Osteoblast (primary cell): ENCODE measurements around the gene EHD4. TPM values are rescaled to one million over a fixed set of nuclear protein-coding genes. Genes with fewer than 3 reads are reported as not detected.

Experiments
- DNase-seq: peaks from one replicate; pipeline ENCODE4 v3.0.0; 2011; ENCODE audit warnings: low spot score, mixed read lengths; ENCODE audit not compliant: insufficient read length; ENCODE audit errors: missing footprints
- H2AFZ ChIP-seq: 2 replicates; pipeline ENCODE4 v1.6.0; 2011; ENCODE audit warnings: mild to moderate bottlenecking, low read length
- H3K27ac ChIP-seq: 2 replicates; pipeline ENCODE4 v1.5.1; 2011; ENCODE audit warnings: mild to moderate bottlenecking, low read depth, low read length, moderate library complexity
- H3K27me3 ChIP-seq: 2 replicates; pipeline ENCODE4 v1.6.0; 2012; ENCODE audit warnings: mild to moderate bottlenecking, control low read depth, inconsistent platforms, low read length, moderate library complexity; ENCODE audit not compliant: insufficient read depth
- H3K36me3 ChIP-seq: 2 replicates; pipeline ENCODE4 v1.5.1; 2011; ENCODE audit warnings: mild to moderate bottlenecking, low read length, control low read depth, moderate library complexity; ENCODE audit not compliant: insufficient read depth
- H3K4me1 ChIP-seq: 2 replicates; pipeline ENCODE4 v1.5.1; 2011; ENCODE audit warnings: mild to moderate bottlenecking, low read length, control low read depth, moderate library complexity; ENCODE audit not compliant: insufficient read depth
- H3K4me2 ChIP-seq: 2 replicates; pipeline ENCODE4 v1.6.0; 2011; ENCODE audit warnings: mild to moderate bottlenecking, low read length; ENCODE audit not compliant: insufficient read depth
- H3K4me3 ChIP-seq: fragments of 200-600 bp; sonication (generic); 3 replicates; pipeline ENCODE4 v1.5.1; 2012; ENCODE audit warnings: mild to moderate bottlenecking, low read length, inconsistent platforms; ENCODE audit not compliant: insufficient read depth
- H3K79me2 ChIP-seq: 2 replicates; pipeline ENCODE4 v1.6.0; 2012; ENCODE audit warnings: mild to moderate bottlenecking, low read length, control low read depth, inconsistent platforms; ENCODE audit not compliant: insufficient read depth
- H3K9me3 ChIP-seq: 2 replicates; pipeline ENCODE4 v1.5.1; 2011; ENCODE audit warnings: low read depth, low read length, control low read depth
- H4K20me1 ChIP-seq: 2 replicates; pipeline ENCODE4 v1.6.0; 2012; ENCODE audit warnings: mild to moderate bottlenecking, low read length, control low read depth; ENCODE audit not compliant: insufficient read depth
- total RNA-seq: library from RNA; depleted of rRNA; stranded (reverse); fragments of >200 nt; gene quantifications from 2 replicates; pipeline ENCODE4 v1.2.3, GENCODE V29; 2012
- TF ChIP-seq, protein P1 (sequence below): IDR thresholded peaks from 2 replicates; pipeline ENCODE4 v1.5.1; 2011; ENCODE audit warnings: mild to moderate bottlenecking, low read depth, low read length, moderate library complexity; ENCODE audit errors: extremely low read depth

Gene EHD4
- total RNA-seq, 1 donor: 15.9 TPM

DNA sequence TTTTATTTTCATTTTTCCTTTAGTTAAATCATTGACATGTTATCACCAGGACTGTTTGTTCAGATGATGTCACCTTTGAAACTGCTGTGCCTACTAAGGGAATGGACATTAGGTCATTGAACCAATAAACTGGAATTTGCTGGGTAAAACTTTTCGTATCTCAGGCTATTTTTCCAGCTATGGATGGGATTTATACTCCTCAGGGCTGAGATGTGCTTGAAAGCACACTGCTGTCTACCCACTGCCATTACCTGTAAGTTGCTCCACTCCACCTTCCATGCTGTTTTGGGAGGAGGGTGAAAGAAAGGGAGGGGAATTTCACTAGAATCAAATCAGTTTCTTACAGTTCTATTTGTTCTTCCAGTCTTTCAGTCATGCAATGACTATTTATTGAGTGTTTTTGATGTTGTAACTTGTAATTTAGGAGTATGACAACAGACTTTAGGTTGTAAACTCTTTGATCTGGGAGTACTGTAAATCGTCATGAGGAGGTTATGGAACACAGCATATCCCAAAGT is 11.3 kb downstream of the EHD4 start:
- TF ChIP-seq, protein P1, sequence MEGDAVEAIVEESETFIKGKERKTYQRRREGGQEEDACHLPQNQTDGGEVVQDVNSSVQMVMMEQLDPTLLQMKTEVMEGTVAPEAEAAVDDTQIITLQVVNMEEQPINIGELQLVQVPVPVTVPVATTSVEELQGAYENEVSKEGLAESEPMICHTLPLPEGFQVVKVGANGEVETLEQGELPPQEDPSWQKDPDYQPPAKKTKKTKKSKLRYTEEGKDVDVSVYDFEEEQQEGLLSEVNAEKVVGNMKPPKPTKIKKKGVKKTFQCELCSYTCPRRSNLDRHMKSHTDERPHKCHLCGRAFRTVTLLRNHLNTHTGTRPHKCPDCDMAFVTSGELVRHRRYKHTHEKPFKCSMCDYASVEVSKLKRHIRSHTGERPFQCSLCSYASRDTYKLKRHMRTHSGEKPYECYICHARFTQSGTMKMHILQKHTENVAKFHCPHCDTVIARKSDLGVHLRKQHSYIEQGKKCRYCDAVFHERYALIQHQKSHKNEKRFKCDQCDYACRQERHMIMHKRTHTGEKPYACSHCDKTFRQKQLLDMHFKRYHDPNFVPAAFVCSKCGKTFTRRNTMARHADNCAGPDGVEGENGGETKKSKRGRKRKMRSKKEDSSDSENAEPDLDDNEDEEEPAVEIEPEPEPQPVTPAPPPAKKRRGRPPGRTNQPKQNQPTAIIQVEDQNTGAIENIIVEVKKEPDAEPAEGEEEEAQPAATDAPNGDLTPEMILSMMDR: no peak
- Histone ChIP-seq H3K4me3 (no peak overlapping the region), H3K36me3 (no peaks in the 10 kb centered on the region), H3K4me2 (peak overlapping the region; percentile 15), H4K20me1 (peaks cover under 1% of the 10 kb centered on the region), H2AFZ (no peak overlapping the region), H3K27me3 (no peaks in the 10 kb centered on the region), H3K27ac (peak overlapping the region; percentile 41), H3K79me2 (peaks cover 67% of the 10 kb centered on the region), H3K9me3 (no peaks in the 10 kb centered on the region), H3K4me1 (peaks cover 26% of the 10 kb centered on the region)
- peak; percentile 92 for DNase-seq

DNA sequence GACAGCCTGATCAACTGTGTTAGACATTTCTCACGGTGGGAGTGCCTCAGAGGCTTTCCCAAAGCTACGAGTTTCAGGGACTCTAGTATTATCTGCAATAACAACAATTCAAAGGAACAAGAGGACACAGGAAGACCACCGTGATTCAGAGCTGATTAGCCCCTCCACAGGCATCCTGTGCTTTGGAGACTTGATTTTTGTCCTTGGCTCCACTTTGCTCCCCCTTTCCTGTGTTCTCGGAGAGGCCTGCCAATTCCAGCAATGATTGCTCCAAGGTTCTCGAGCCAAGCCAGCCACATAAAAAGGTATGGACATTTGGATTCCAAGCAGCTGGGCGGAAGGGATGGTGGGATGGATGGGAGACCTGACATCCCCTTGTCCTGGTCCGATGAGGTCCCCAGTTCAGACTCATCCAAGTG is 14.3 kb downstream of the EHD4 start:
- H3K27ac ChIP-seq: no peak overlapping the region
- H4K20me1 ChIP-seq: peaks cover 3% of the 10 kb centered on the region
- H3K79me2 ChIP-seq: peaks cover 61% of the 10 kb centered on the region
- no peak overlapping the region for H2AFZ ChIP-seq
- no peaks in the 10 kb centered on the region for H3K9me3 ChIP-seq
- H3K27me3 ChIP-seq: no peaks in the 10 kb centered on the region
- TF ChIP-seq, protein P1: no peak
- H3K4me2 ChIP-seq: no peak overlapping the region
- peaks cover 10% of the 10 kb centered on the region for H3K36me3 ChIP-seq
- H3K4me1 ChIP-seq: peaks cover 24% of the 10 kb centered on the region
- no peak overlapping the region for H3K4me3 ChIP-seq
- no peak for DNase-seq

DNA sequence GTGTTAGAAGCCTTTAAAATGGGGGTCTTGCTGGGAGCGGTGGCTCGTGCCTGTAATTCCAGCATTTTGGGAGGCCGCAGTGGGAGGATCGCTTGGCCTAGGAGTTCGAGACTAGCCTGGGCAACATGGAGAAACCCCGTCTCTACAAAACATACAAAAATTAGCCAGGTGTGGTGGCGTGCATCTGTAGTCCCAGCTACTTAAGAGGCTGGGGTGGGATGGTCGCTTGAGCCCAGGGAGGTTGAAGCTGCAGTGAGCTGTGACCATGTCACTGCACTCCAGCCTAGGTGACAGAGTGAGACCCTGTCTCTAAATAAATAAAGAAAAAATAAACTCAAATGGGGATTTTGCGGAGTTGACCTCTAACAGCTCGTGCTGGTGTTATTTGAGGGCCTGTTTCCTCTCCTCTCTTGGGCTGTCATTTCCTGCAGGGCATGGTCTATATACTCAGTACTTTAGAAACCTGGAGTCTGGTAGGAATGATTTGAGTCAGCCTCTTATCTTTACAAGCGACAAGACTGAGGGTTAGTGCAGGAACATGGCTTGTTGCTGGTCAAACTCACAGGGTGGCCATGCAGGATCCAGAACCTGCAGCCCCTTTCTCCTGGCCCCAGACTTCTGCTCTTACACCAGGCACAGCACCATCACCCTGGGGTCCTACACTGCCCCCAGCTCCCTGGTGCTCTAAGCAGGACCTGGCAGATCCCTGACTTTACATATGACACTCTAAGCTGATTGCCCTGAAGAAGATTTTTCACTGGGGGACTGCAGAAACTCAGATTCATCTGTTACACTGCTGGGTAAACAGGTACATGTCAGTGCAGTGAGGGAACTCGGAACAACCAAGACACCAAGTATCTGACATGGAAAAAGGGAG is 15.1 kb downstream of the EHD4 start:
- Histone ChIP-seq H3K27ac (no peak overlapping the region), H2AFZ (no peak overlapping the region), H3K4me3 (no peak overlapping the region), H3K4me1 (peaks cover 24% of the 10 kb centered on the region), H3K9me3 (no peaks in the 10 kb centered on the region), H3K79me2 (peaks cover 61% of the 10 kb centered on the region), H3K4me2 (no peak overlapping the region), H3K36me3 (peaks cover 15% of the 10 kb centered on the region), H3K27me3 (no peaks in the 10 kb centered on the region), H4K20me1 (peaks cover 3% of the 10 kb centered on the region)
- TF ChIP-seq, protein P1: no peak
- peak; percentile 74 for DNase-seq

DNA sequence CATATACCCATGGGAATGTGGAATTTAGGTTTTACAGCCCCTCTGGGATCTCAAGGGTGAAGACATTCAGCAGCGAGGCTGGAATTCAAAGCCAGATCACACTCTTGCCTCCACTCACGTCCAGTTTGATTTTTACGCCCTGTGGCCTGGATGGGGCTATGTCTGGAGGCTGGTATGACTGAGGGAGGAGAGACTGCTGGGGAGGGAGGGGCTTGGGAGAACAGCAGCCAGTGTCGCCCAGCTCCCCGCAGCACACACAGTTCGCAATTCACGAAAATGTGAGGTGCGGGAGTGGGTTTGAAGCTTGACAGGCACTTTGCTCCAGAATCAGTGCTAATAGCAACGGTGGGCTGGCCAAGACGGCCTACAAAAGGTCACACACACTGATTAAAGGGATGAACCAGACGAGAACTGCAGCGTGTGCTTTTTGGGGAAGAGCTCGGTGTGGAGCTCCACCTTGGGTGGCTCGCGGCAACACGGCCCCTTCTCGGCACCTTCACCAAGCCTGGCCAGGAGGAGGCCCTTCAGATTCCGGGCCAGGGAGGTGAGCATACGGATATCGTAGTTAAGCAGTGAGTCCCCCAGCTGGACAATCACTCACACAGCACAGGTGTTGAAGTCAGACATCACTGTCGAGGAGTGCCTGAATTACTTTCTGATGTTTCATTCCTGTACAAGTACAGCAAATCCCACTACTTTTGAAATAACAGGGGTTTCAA is 16.4 kb downstream of the EHD4 start:
- TF ChIP-seq, protein P1: no peak
- H3K79me2 ChIP-seq: peaks cover 50% of the 10 kb centered on the region
- H2AFZ ChIP-seq: no peak overlapping the region
- no peaks in the 10 kb centered on the region for H3K27me3 ChIP-seq
- H3K27ac ChIP-seq: no peak overlapping the region
- H3K4me2 ChIP-seq: no peak overlapping the region
- peaks cover 12% of the 10 kb centered on the region for H3K4me1 ChIP-seq
- no peak overlapping the region for H3K4me3 ChIP-seq
- peaks cover 24% of the 10 kb centered on the region for H3K36me3 ChIP-seq
- DNase-seq: no peak
- no peaks in the 10 kb centered on the region for H3K9me3 ChIP-seq
- peaks cover 3% of the 10 kb centered on the region for H4K20me1 ChIP-seq
